Brain microvascular endothelial cell (primary cell): ENCODE measurements around the gene TMEM254.
"Not testable (repeated sequence)": the region's sequence is repeated elsewhere in the genome, so short reads cannot be mapped to it uniquely, and the experiment has no call there.

Experiments used
- DNase-seq: peaks from one replicate; pipeline ENCODE4 v3.0.0-alpha.2; 2020
- H3K27ac ChIP-seq: fragments of 250-450 bp; sonication (Bioruptor Pico); 2 replicates; pipeline ENCODE4 v1.5.1; 2020; ENCODE audit warnings: mild to moderate bottlenecking, moderate library complexity
- H3K27me3 ChIP-seq: fragments of 250-450 bp; sonication (Bioruptor Pico); replicated peaks from 2 replicates; pipeline ENCODE4 v1.5.1; 2020; ENCODE audit warnings: mild to moderate bottlenecking
- H3K36me3 ChIP-seq: fragments of 250-450 bp; sonication (Bioruptor Pico); replicated peaks from 2 replicates; pipeline ENCODE4 v1.5.1; 2020; ENCODE audit warnings: mild to moderate bottlenecking
- H3K4me3 ChIP-seq: 2 replicates; pipeline ENCODE4 v1.5.1; 2011; ENCODE audit warnings: low read depth, mild to moderate bottlenecking, control low read depth, low read length, moderate library complexity
- in situ Hi-C: cut with HindIII; loops from 2 replicates; pipeline ENCODE4 v1.10.0; 2017; ENCODE audit warnings: low sequenced_read_pairs, low pct_ligation_motif_present
- TF ChIP-seq, protein P1 (sequence below): IDR thresholded peaks from 2 replicates; pipeline ENCODE4 v1.5.1; 2011; ENCODE audit warnings: low read depth, mild to moderate bottlenecking, moderate library complexity, low read length, control low read depth, inconsistent platforms; ENCODE audit errors: missing control alignments

Gene TMEM254

GRCh38 chr10:80057171-80057570, 21.3 kb upstream of the TMEM254 start:
- Histone ChIP-seq H3K27me3 (no peaks in the 10 kb centered on the region), H3K27ac (no peak overlapping the region), H3K36me3 (no peaks in the 10 kb centered on the region), H3K4me3 (no peak overlapping the region)
- TF ChIP-seq, protein P1, sequence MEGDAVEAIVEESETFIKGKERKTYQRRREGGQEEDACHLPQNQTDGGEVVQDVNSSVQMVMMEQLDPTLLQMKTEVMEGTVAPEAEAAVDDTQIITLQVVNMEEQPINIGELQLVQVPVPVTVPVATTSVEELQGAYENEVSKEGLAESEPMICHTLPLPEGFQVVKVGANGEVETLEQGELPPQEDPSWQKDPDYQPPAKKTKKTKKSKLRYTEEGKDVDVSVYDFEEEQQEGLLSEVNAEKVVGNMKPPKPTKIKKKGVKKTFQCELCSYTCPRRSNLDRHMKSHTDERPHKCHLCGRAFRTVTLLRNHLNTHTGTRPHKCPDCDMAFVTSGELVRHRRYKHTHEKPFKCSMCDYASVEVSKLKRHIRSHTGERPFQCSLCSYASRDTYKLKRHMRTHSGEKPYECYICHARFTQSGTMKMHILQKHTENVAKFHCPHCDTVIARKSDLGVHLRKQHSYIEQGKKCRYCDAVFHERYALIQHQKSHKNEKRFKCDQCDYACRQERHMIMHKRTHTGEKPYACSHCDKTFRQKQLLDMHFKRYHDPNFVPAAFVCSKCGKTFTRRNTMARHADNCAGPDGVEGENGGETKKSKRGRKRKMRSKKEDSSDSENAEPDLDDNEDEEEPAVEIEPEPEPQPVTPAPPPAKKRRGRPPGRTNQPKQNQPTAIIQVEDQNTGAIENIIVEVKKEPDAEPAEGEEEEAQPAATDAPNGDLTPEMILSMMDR: no peak
- in situ Hi-C loops: no loop called here
- DNase-seq: no peak

DNA sequence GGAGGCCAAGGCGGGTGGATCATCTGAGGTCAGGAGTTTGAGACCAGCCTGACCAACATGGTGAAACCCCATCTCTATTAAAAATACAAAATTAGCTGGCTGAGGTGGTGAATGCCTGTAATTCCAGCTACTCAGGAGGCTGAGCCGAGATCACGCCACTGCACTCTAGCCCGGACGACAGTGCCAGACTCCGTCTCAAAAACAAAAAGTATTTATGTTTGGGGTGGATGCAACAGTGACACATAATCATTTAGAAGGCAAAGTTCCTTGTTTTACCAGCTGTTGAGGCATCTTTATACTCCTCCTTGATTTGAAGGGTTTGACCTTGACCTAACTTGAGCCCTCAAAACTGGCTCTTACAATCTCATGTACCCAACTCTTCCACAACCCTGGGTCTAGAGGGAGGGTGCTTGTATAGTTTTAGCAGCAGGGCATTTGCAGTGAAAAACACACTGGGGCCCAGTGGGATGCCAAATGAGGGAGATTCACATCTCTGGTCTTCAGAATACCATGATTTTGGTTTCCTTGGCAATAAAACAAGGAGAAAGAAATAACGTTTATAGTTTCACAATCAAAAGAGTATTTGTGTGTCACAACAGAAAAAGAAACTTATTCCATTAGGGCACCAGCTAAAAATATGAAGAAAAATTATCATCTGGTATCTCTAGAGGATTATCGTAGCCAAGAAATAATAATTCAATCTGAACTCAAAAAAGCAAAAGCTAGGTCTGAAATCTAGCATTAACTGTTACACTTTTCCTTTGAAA, 14.2 kb upstream of the TMEM254 start:
- TF ChIP-seq, protein P1: no peak
- H3K36me3 ChIP-seq: no peaks in the 10 kb centered on the region
- in situ Hi-C loops: no loop called here

GRCh38 chr10:80066809-80067208, 11.7 kb upstream of the TMEM254 start:
- Histone ChIP-seq H3K27me3 (no peaks in the 10 kb centered on the region), H3K27ac (no peak overlapping the region), H3K4me3 (no peak overlapping the region), H3K36me3 (no peaks in the 10 kb centered on the region)
- in situ Hi-C loops: no loop called here
- no peak for DNase-seq
- TF ChIP-seq, protein P1: no peak

More for the DNA sequence above, 14.2 kb upstream of the TMEM254 start:
- Histone ChIP-seq H3K27me3 (no peaks in the 10 kb centered on the region), H3K4me3 (no peak overlapping the region), H3K27ac (no peak overlapping the region)
- DNase-seq: no peak

- DNase-seq, H3K27me3 ChIP-seq, H3K36me3 ChIP-seq, H3K4me3 ChIP-seq, H3K27ac ChIP-seq, in situ Hi-C loops: not testable (repeated sequence)
Measured at GRCh38 chr10:80067821-80068220, 10.6 kb upstream of the TMEM254 start.

DNA sequence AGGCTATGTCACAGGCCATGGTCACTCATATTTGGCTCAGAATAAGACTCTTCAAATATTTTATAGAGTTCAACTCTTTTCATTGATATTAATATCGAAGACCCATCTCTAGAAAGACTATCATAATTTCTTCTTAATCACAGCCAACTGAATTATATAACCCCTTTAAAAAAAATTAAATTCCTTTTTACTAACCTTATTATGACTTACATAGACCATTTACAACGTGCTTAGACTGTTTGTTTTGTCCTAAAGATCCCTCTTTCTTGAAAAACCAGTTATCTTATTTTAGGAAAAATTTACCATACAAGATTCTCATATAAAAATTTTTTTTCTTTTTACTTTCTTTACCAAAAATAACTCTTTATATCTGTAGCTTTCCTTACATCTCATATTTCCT, 10.2 kb upstream of the TMEM254 start:
- Histone ChIP-seq H3K36me3 (no peaks in the 10 kb centered on the region), H3K27ac (no peak overlapping the region), H3K4me3 (no peak overlapping the region), H3K27me3 (no peaks in the 10 kb centered on the region)
- in situ Hi-C loops: no loop called here
- DNase-seq: no peak
- TF ChIP-seq, protein P1: no peak

- in situ Hi-C loops: no loop called here
- Histone ChIP-seq H3K4me3 (no peak overlapping the region), H3K36me3 (no peaks in the 10 kb centered on the region), H3K27ac (no peak overlapping the region), H3K27me3 (no peaks in the 10 kb centered on the region)
- TF ChIP-seq, protein P1: no peak
- no peak for DNase-seq
Measured at GRCh38 chr10:80070057-80070456, 8.4 kb upstream of the TMEM254 start.
